Astrocyte of the spinal cord (primary cell): ENCODE measurements around the gene PPM1A.
A peak's percentile ranks its signal among the peaks of the same experiment; 100 is the strongest.

Experiments used
- DNase-seq: peaks from one replicate; pipeline ENCODE4 v3.0.0; 2011; ENCODE audit warnings: low read depth, low spot score
- H3K4me3 ChIP-seq: 2 replicates; pipeline ENCODE4 v1.5.1; 2011; ENCODE audit warnings: low read depth, mild to moderate bottlenecking, low read length, moderate library complexity
- CTCF ChIP-seq: IDR thresholded peaks from 2 replicates; pipeline ENCODE4 v1.5.1; 2012; ENCODE audit warnings: low read depth, mild to moderate bottlenecking, low read length, inconsistent platforms
- in situ Hi-C: cut with HindIII; loops from 2 replicates; pipeline ENCODE4 v1.10.0; 2017; ENCODE audit warnings: low sequenced_read_pairs

The PPM1A gene

GRCh38 chr14:60248697-60249318 lies at the start of gene PPM1A:
PPM1A (plus strand) TSS chr14:60249221; CDS start chr14:60282704, 33,483 bp downstream.
- no peak for TF ChIP-seq CTCF
- in situ Hi-C loops: no loop called here
- DNase-seq: peak; percentile 95
- peak within 1 kb of the TSS; percentile 76 for H3K4me3 ChIP-seq

GRCh38 chr14:60199321-60199720 lies 49.7 kb upstream of the PPM1A start:
- DNase-seq: no peak
- TF ChIP-seq CTCF: no peak
- in situ Hi-C loops: no loop called here
- no peak overlapping the region for H3K4me3 ChIP-seq

DNA sequence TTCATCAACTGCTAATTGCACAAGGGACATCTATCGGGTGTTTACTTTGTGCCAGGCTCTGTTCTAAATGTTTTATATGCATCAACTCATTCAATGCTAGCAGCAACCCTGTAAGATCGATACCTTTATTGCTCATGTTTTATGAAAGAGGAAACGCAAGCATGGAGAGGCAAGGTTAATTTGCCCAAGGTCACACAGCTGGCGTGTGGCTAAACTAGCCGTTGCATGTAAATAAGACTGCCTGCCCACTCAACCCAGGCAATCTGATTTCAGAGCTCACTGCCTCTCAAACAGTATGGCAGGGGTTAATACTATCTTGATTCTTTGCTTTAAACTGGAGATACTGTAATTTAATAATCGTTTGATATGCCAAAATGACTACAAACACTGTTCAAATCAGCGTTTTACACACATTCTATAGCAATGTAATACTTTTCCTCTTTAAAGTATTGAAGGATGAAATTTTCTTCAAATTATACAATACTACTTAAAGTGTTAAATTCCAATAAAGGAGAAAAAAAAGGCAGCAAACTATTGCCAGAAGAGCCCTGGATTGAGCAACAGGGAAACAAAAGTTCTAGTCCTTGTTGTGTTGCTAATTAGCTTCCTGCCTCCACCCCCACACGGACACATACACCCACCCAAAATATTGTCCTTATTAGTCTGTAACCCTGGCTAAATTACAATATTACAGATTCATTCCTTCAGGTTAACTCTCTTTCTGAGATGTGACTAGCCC lies 44.7 kb upstream of the PPM1A start:
- no peak overlapping the region for H3K4me3 ChIP-seq
- in situ Hi-C loops: no loop called here
- no peak for DNase-seq
- no peak for TF ChIP-seq CTCF

DNA sequence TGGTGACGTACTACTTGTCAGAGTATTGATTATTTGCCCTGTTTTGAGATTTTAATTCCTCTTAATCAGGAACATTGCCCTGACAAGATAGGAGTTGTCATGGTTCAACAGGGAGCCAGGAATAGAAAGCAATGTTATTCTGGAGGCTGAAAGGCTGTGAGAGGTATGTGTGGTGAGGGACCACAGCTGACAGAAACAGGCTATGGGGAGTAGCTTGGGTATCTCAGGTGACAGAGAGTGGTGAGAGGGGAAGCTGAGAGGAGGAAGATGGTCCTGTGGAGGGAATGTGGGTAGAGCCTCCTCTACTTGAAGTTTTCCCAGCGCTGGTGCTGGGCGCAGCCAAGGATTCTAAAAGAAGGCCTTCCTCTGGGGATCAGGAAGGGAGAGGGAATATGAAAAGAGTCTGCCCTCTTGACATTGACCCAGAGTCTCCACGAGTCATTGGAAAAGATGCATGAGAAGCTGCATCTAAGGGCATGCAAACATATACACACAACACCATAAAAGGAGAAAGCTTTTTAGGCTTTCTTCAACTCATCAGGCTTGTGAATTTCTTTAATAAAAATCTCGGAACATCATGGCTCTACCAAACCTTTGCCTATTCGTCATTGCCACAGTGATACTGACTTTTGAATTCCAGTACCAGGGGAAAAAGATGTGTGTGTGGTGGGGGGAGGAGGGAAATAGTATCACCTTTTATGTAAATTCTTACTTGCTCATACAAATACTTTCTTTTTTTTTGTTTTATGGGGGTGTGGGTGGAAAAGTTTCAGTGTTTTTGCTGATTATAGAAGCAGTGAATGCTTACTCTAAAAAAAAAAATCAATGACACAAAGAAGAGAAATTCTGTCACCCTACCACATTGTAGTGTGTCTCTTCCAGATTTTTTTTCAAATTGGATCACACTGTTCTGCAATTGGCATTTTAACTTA lies 43.9 kb upstream of the PPM1A start:
- no peak for TF ChIP-seq CTCF
- in situ Hi-C loops: no loop called here
- no peak for DNase-seq
- H3K4me3 ChIP-seq: no peak overlapping the region

- no peak for TF ChIP-seq CTCF
- in situ Hi-C loops: no loop called here
- H3K4me3 ChIP-seq: no peak overlapping the region
- no peak for DNase-seq
Measured at GRCh38 chr14:60206249-60206670, 42.8 kb upstream of the PPM1A start.

DNA sequence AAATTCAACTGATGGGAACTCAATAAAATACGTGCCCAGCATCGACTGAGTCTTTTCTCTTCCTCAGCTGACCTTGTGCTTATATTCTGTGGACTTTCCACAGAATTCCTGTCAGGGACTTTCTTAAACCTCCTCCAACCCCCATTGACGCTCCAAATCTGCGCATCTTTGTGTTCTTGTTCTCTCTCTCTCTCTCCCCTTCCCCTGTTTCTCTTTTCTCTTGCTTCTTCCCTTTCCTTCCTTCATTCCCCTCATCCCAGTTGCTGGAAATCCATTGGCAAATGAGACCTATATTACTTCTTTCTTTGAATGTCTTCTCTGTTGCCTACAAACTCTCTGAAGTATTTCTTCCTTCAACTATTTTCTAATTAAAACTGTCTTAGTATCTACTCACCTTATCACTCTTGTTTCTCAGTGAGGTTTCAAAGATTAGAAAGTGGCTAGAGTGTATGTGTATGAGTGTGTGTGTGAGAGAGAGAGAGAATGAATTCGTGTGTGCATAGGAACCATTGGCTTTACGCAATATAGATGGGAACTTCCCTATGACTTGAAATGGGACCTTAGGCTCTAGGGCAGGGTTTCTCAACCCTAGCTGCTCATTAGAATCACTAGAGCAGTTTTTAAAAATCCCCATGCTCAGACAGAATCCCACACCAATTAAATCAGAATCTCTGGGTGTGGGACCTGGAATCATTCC lies 42.0 kb upstream of the PPM1A start:
- TF ChIP-seq CTCF: no peak
- in situ Hi-C loops: no loop called here
- H3K4me3 ChIP-seq: no peak overlapping the region
- DNase-seq: no peak
